K562 (cell line): ENCODE data around the gene CD68. TPM values are rescaled to one million over a fixed set of nuclear protein-coding genes. Genes with fewer than 3 reads are reported as not detected.

ENCODE experiments used
- CREBBP ChIP-seq: IDR thresholded peaks from one replicate; pipeline ENCODE4 v1.6.1; 2012; ENCODE audit warnings: low read depth, mild to moderate bottlenecking, control low read depth, inconsistent platforms, low read length
- DDX20 ChIP-seq: fragments of 450-650 bp; IDR thresholded peaks from 2 replicates; pipeline ENCODE4 v1.6.1; 2016; ENCODE audit warnings: missing genetic modification characterization, low read depth, mild to moderate bottlenecking, missing compliant biosample characterization, moderate library complexity
- DPF2 ChIP-seq: fragments of 450-650 bp; IDR thresholded peaks from 2 replicates; pipeline ENCODE4 v1.6.1; 2016
- ELF2 ChIP-seq: fragments of 250-450 bp; sonication (Bioruptor Pico); IDR thresholded peaks from 2 replicates; pipeline ENCODE4 v1.5.0; 2021; ENCODE audit warnings: mild to moderate bottlenecking
- HDAC6 ChIP-seq: IDR thresholded peaks from 2 replicates; pipeline ENCODE4 v1.6.1; 2012; ENCODE audit warnings: low read depth, mild to moderate bottlenecking, control low read depth, inconsistent platforms, low read length, moderate library complexity
- MAFF ChIP-seq: IDR thresholded peaks from 2 replicates; pipeline ENCODE4 v1.6.1; 2012; ENCODE audit warnings: low read length, improper control_type of control experiment
- MEIS2 ChIP-seq: fragments of 450-650 bp; IDR thresholded peaks from 2 replicates; pipeline ENCODE4 v1.6.1; 2014; ENCODE audit warnings: mild to moderate bottlenecking; ENCODE audit not compliant: partially characterized antibody
- RFX1 ChIP-seq: fragments of 450-650 bp; IDR thresholded peaks from 2 replicates; pipeline ENCODE4 v1.6.1; 2016; ENCODE audit warnings: mild to moderate bottlenecking, moderate library complexity
- SMAD4 ChIP-seq: fragments of 250-450 bp; sonication (Bioruptor Pico); conservative IDR thresholded peaks from 2 replicates; pipeline ENCODE4 v1.8.0; 2021; ENCODE audit warnings: inconsistent platforms, mild to moderate bottlenecking, moderate library complexity
- SMARCE1 ChIP-seq: fragments of 450-650 bp; IDR thresholded peaks from 2 replicates; pipeline ENCODE4 v1.7.1; 2016; ENCODE audit warnings: mild to moderate bottlenecking
- TAL1 ChIP-seq: fragments of 450-650 bp; IDR thresholded peaks from 2 replicates; pipeline ENCODE4 v1.6.1; 2016; ENCODE audit warnings: mild to moderate bottlenecking
- TBL1XR1 ChIP-seq, 2 experiments: IDR thresholded peaks; 2 replicates each; pipeline ENCODE4 v1.6.1; 2012; ENCODE audit warnings: improper control_type of control experiment in 2 of 2, low read length in 2 of 2, mild to moderate bottlenecking in 1 of 2
- TCF3 ChIP-seq: sonication (generic); formaldehyde crosslinking; IDR thresholded peaks from 2 replicates; pipeline ENCODE4 v1.4.0; 2020; ENCODE audit warnings: mild to moderate bottlenecking, missing genetic modification reagents
- TCFL5 ChIP-seq: fragments of 250-450 bp; sonication (Bioruptor Pico); conservative IDR thresholded peaks from 2 replicates; pipeline ENCODE4 v1.6.1; 2021; ENCODE audit warnings: mild to moderate bottlenecking, moderate library complexity, matching md5 sums
- U2AF1 ChIP-seq: fragments of 200-400 bp; formaldehyde crosslinking; optimal IDR thresholded peaks from 2 replicates; pipeline ENCODE3; 2017; ENCODE audit warnings: mild to moderate bottlenecking, low read depth, low read length, moderate library complexity
- ZNF146 ChIP-seq: IDR thresholded peaks from one replicate; pipeline ENCODE4 v1.6.1; 2018; ENCODE audit warnings: missing compliant biosample characterization; ENCODE audit not compliant: unreplicated experiment
- ZSCAN29 ChIP-seq: fragments of 450-650 bp; IDR thresholded peaks from 2 replicates; pipeline ENCODE4 v1.6.1; 2017
- polyA plus RNA-seq, 8 experiments: library from polyadenylated mRNA; depleted of rRNA in 4 of 8; stranded (reverse) in 5 of 8; unstranded in 3 of 8; fragments of >200 nt; fragmentation: Nextera tagmentation in 2 of 8; fragmentation: Illumina TruSeq in 1 of 8; extraction: Ambion mirVana in 2 of 8; extraction: Trizol in 1 of 8; gene quantifications; 2 replicates each; pipeline versions ENCODE4 v1.2.1 to v1.2.3, GENCODE V29; 2011 to 2014; ENCODE audit warnings: inconsistent platforms in 1 of 8, missing spikeins in 1 of 8
- total RNA-seq, 7 experiments: library from RNA; depleted of rRNA in 6 of 7; stranded (reverse); fragments of >200 nt in 6 of 7; fragmentation: Illumina TruSeq in 2 of 7; extraction: Trizol in 2 of 7; gene quantifications; 2 replicates each; pipeline versions ENCODE4 v1.2.1 to v1.2.3, GENCODE V29; 2011 to 2021; ENCODE audit warnings: low replicate concordance in 1 of 7
- TF ChIP-seq, protein P1 (sequence below): fragments of 250-450 bp; sonication (Bioruptor Pico); IDR thresholded peaks from 2 replicates; pipeline ENCODE4 v1.4.0; 2020; ENCODE audit warnings: mild to moderate bottlenecking, moderate library complexity
- TF ChIP-seq, protein P2 (sequence below): fragments of 250-450 bp; sonication (Bioruptor Pico); IDR thresholded peaks from 2 replicates; pipeline ENCODE4 v1.4.0; 2020; ENCODE audit warnings: mild to moderate bottlenecking, moderate library complexity

CD68 gene
- total and polyA plus RNA-seq, 9 of the 15 experiments (the other 6 are each of a cell fraction or from before 2014, with no cell fraction given) = 28.2 to 89.8 (median 37.7) TPM

DNA sequence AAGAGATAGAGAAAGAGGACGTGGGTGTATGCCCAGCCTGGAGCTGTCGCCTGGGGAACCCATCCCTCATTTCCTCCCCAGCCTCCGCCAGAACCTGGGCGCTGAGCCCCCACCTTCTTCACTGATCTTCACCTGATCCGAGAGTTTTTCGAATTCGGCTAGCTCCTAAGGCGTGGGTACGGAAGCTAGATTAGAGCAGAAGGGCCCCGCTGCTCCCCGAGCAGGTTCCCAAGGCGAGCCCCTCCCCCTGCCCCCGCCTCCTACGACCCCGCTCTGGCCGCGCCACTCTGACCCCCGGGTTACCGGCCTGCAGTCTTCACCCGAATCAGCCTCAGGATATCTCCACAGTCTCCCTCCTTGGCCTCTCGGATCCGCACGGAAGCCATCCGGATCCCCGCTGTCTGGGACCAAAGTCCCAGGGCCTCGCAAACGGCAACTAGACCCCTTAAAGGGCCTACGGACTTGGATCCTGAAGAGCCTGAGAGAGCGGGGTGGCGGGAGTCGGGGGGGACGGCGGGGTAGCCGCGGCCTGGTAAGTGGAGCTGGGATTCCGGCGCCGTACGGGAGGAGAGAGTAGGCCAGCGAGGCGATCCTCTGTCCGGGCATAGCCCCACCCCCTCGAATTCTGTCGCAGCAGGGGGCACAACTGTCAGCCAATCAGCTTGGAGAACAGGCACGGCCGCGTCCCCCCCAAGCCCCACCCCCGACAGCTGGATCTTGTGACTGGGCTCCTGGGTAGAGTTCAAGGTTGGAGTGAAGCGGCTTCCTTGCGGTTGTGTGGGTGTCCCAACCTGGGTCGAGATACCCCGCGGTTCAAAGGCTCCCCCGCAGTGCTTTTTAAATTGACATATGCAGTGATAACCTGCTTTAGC, 48.0 kb downstream of the CD68 start, which contains the start of gene SAT2 (continued):
- no peak for TF ChIP-seq HDAC6
- TF ChIP-seq MAFF = no peak
- TF ChIP-seq CREBBP = no peak
- no peak for TF ChIP-seq SMAD4 (CRISPR knock-in tag)
- no peak for TF ChIP-seq DDX20 (tag)
- 0 out of 2 replicates have a peak, but pooled peaks have one; percentile 38 for TF ChIP-seq DPF2
- TF ChIP-seq MEIS2 = peak; percentile 45
- no peak for TF ChIP-seq ZSCAN29
- TF ChIP-seq TAL1 = no peak
- TF ChIP-seq TCFL5 (CRISPR knock-in tag) = no peak; the same call in 1 of the 2 replicates
- peak; percentile 43; the same call in 1 of the 2 replicates for TF ChIP-seq SMARCE1
- TF ChIP-seq U2AF1 = no peak
- TF ChIP-seq ZNF146 (CRISPR knock-in tag) = no peak
- TF ChIP-seq TCF3 (CRISPR knock-in tag) = peak; percentile 39; the same call in 1 of the 2 replicates
- TF ChIP-seq, protein P1, sequence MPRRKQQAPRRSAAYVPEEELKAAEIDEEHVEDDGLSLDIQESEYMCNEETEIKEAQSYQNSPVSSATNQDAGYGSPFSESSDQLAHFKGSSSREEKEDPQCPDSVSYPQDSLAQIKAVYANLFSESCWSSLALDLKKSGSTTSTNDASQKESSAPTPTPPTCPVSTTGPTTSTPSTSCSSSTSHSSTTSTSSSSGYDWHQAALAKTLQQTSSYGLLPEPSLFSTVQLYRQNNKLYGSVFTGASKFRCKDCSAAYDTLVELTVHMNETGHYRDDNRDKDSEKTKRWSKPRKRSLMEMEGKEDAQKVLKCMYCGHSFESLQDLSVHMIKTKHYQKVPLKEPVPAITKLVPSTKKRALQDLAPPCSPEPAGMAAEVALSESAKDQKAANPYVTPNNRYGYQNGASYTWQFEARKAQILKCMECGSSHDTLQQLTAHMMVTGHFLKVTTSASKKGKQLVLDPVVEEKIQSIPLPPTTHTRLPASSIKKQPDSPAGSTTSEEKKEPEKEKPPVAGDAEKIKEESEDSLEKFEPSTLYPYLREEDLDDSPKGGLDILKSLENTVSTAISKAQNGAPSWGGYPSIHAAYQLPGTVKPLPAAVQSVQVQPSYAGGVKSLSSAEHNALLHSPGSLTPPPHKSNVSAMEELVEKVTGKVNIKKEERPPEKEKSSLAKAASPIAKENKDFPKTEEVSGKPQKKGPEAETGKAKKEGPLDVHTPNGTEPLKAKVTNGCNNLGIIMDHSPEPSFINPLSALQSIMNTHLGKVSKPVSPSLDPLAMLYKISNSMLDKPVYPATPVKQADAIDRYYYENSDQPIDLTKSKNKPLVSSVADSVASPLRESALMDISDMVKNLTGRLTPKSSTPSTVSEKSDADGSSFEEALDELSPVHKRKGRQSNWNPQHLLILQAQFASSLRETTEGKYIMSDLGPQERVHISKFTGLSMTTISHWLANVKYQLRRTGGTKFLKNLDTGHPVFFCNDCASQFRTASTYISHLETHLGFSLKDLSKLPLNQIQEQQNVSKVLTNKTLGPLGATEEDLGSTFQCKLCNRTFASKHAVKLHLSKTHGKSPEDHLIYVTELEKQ = no peak
- TF ChIP-seq RFX1 = no peak; the same call in 1 of the 2 replicates
- TF ChIP-seq, protein P2, sequence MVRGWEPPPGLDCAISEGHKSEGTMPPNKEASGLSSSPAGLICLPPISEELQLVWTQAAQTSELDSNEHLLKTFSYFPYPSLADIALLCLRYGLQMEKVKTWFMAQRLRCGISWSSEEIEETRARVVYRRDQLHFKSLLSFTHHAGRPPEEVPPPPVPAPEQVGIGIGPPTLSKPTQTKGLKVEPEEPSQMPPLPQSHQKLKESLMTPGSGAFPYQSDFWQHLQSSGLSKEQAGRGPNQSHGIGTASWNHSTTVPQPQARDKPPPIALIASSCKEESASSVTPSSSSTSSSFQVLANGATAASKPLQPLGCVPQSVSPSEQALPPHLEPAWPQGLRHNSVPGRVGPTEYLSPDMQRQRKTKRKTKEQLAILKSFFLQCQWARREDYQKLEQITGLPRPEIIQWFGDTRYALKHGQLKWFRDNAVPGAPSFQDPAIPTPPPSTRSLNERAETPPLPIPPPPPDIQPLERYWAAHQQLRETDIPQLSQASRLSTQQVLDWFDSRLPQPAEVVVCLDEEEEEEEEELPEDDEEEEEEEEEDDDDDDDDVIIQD (CRISPR knock-in tag) = no peak
- TF ChIP-seq TBL1XR1 (IDR thresholded peaks at IDR 0.05; ENCODE audit: low read length in 2 of 2) = peak in 1 of 2 experiments; percentile 63; a peak in 1 of 4 replicates
- TF ChIP-seq ELF2 (CRISPR knock-in tag) = no peak
